Caco-2 (cell line): ENCODE data around the gene BTK. TPM values are rescaled to one million over a fixed set of nuclear protein-coding genes. Genes with fewer than 3 reads are reported as not detected.

ENCODE experiments used
- BruUV-seq: library from RNA; stranded (reverse); fragments of 400-500 nt; replicated peaks from 2 replicates; lab custom pipeline; 2021; lab: Mats Ljungman, UMichigan
- CTCF ChIA-PET: fragments of 300-600 bp; sonication (Branson Sonifier 250); formaldehyde crosslinking; loops from one replicate; lab custom pipeline; 2022; ENCODE audit warnings: antibody characterized with exemption; lab: Charles Lee
- POLR2A ChIA-PET: fragments of 300-600 bp; sonication (Branson Sonifier 250); formaldehyde crosslinking; loops from one replicate; lab custom pipeline; 2022; ENCODE audit warnings: antibody characterized with exemption; lab: Charles Lee
- DNase-seq, 2 experiments: peaks; one replicate each; pipeline versions ENCODE4 v3.0.0 to v3.0.0-alpha.2; 2020 to 2022
- H3K27me3 ChIP-seq: replicated peaks from 2 replicates; pipeline ENCODE4 v1.6.0; 2011; ENCODE audit warnings: low read length; ENCODE audit not compliant: control insufficient read depth, insufficient read depth
- H3K36me3 ChIP-seq: 2 replicates; pipeline ENCODE4 v1.5.1; 2011; ENCODE audit warnings: low read length; ENCODE audit not compliant: control insufficient read depth, insufficient read depth
- H3K4me1 ChIP-seq: fragments of 250-450 bp; sonication (Bioruptor Pico); 2 replicates; pipeline ENCODE4 v1.5.1; 2020; ENCODE audit warnings: mild to moderate bottlenecking
- H3K4me3 ChIP-seq: 2 replicates; pipeline ENCODE4 v1.5.1; 2011; ENCODE audit warnings: low read depth, mild to moderate bottlenecking, control low read depth, low read length
- H3K9me3 ChIP-seq: fragments of 250-450 bp; sonication (Bioruptor Pico); 2 replicates; pipeline ENCODE4 v1.5.1; 2020; ENCODE audit warnings: mild to moderate bottlenecking, moderate library complexity
- H3K27ac Mint-ChIP-seq: one replicate; pipeline ENCODE4 v1.8.0; 2022; ENCODE audit warnings: mixed read lengths; ENCODE audit not compliant: unreplicated experiment
- H3K27me3 Mint-ChIP-seq: one replicate; pipeline ENCODE4 v1.8.0; 2022; ENCODE audit warnings: mixed read lengths; ENCODE audit not compliant: insufficient read depth, unreplicated experiment
- H3K36me3 Mint-ChIP-seq: one replicate; pipeline ENCODE4 v1.8.0; 2022; ENCODE audit warnings: mild to moderate bottlenecking, mixed read lengths; ENCODE audit not compliant: insufficient read depth, unreplicated experiment
- H3K4me1 Mint-ChIP-seq: one replicate; pipeline ENCODE4 v1.8.0; 2022; ENCODE audit warnings: low read depth, mixed read lengths; ENCODE audit not compliant: unreplicated experiment
- H3K4me3 Mint-ChIP-seq: one replicate; pipeline ENCODE4 v1.8.0; 2022; ENCODE audit warnings: mild to moderate bottlenecking, moderate library complexity, mixed read lengths; ENCODE audit not compliant: unreplicated experiment
- H3K9me3 Mint-ChIP-seq: one replicate; pipeline ENCODE4 v1.8.0; 2022; ENCODE audit warnings: mixed read lengths; ENCODE audit not compliant: unreplicated experiment
- CTCF ChIP-seq, 2 experiments: fragments of 200-600 bp in 1 of 2; IDR thresholded peaks; 1 replicate in 1 of 2; 2 replicates in 1 of 2; pipeline versions ENCODE4 v1.5.1 to v1.8.0; 2011 to 2022; ENCODE audit warnings: antibody characterized with exemption in 1 of 2, control low read depth in 1 of 2, inconsistent platforms in 1 of 2, low read depth in 1 of 2, low read length in 1 of 2, mild to moderate bottlenecking in 1 of 2, moderate library complexity in 1 of 2; ENCODE audit not compliant: insufficient read depth in 1 of 2, severe bottlenecking in 1 of 2, unreplicated experiment in 1 of 2
- intact Hi-C: fragments of 100-400 bp; cut with micrococcal nuclease; formaldehyde crosslinking; loops from one replicate; pipeline ENCODE4 v1.10.0; 2022; ENCODE audit not compliant: unreplicated experiment
- total RNA-seq: library from RNA; stranded (reverse); gene quantifications from 2 replicates; pipeline ENCODE4 v1.2.3, GENCODE V29; 2022

BTK gene
- total RNA-seq, 1 experiment from 2014 or later: not detected

GRCh38 chrX:101411984-101412383 is 26.0 kb upstream of the BTK start:
- Mint-ChIP-seq H3K4me1 (no peaks in the 10 kb centered on the region), H3K9me3 (no peaks in the 10 kb centered on the region), H3K4me3 (no peak overlapping the region), H3K27ac (no peak overlapping the region), H3K36me3 (peaks cover 28% of the 10 kb centered on the region), H3K27me3 (no peaks in the 10 kb centered on the region)
- no TSS peak for BruUV-seq
- Histone ChIP-seq H3K36me3 (no peaks in the 10 kb centered on the region), H3K4me3 (no peak overlapping the region), H3K4me1 (no peaks in the 10 kb centered on the region), H3K9me3 (no peaks in the 10 kb centered on the region), H3K27me3 (no peaks in the 10 kb centered on the region)
- no peak for TF ChIP-seq CTCF (IDR thresholded peaks at IDR 0.05; ENCODE audit: insufficient read depth in 1 of 2, low read depth in 1 of 2, low read length in 1 of 2, severe bottlenecking in 1 of 2, unreplicated experiment in 1 of 2)
- DNase-seq: no peak
- intact Hi-C loops: no loop called here
- CTCF ChIA-PET: no interaction called here
- POLR2A ChIA-PET: no interaction called here

GRCh38 chrX:101410461-101410860 is 24.5 kb upstream of the BTK start:
- intact Hi-C loops: no loop called here
- TF ChIP-seq CTCF (IDR thresholded peaks at IDR 0.05; ENCODE audit: insufficient read depth in 1 of 2, low read depth in 1 of 2, low read length in 1 of 2, severe bottlenecking in 1 of 2, unreplicated experiment in 1 of 2): no peak

GRCh38 chrX:101409043-101409442 is 23.1 kb upstream of the BTK start:
- BruUV-seq: no TSS peak
- Mint-ChIP-seq H3K36me3 (peaks cover 30% of the 10 kb centered on the region), H3K4me3 (peak overlapping the region; percentile 91), H3K9me3 (no peaks in the 10 kb centered on the region), H3K27ac (no peak overlapping the region), H3K27me3 (no peaks in the 10 kb centered on the region), H3K4me1 (no peaks in the 10 kb centered on the region)
- Histone ChIP-seq H3K4me1 (no peaks in the 10 kb centered on the region), H3K9me3 (no peaks in the 10 kb centered on the region), H3K4me3 (peak overlapping the region; percentile 64), H3K36me3 (no peaks in the 10 kb centered on the region), H3K27me3 (no peaks in the 10 kb centered on the region)
- intact Hi-C loops: no loop called here
- DNase-seq: no peak
- ChIA-PET POLR2A (no interaction called here), CTCF (interaction anchor here (0.6 kb wide), 1 partner anchor 493 kb away, joined by 4 read pairs; no protein-coding TSS in a partner anchor)
- TF ChIP-seq CTCF (IDR thresholded peaks at IDR 0.05; ENCODE audit: insufficient read depth in 1 of 2, low read depth in 1 of 2, low read length in 1 of 2, severe bottlenecking in 1 of 2, unreplicated experiment in 1 of 2): no peak

More at GRCh38 chrX:101410461-101410860, 24.5 kb upstream of the BTK start:
- Histone ChIP-seq H3K27me3 (no peaks in the 10 kb centered on the region), H3K9me3 (no peaks in the 10 kb centered on the region), H3K4me1 (no peaks in the 10 kb centered on the region), H3K36me3 (no peaks in the 10 kb centered on the region), H3K4me3 (no peak overlapping the region)
- ChIA-PET POLR2A (no interaction called here), CTCF (no interaction called here)
- Mint-ChIP-seq H3K9me3 (no peaks in the 10 kb centered on the region), H3K27ac (no peak overlapping the region), H3K36me3 (peaks cover 29% of the 10 kb centered on the region), H3K4me1 (no peaks in the 10 kb centered on the region), H3K27me3 (no peaks in the 10 kb centered on the region), H3K4me3 (no peak overlapping the region)
- DNase-seq: no peak
- no TSS peak for BruUV-seq
